Measurements from ENCODE around the gene DCST1. TPM values are rescaled to one million over a fixed set of nuclear protein-coding genes. Genes with fewer than 3 reads are reported as not detected.
A peak's percentile ranks its signal among the peaks of the same experiment; 100 is the strongest.

DCST1 gene
- total RNA-seq, 2 donors from 2014 or later, result not detected

GRCh38 chr1:155086128-155086741 lies 52.6 kb downstream of the DCST1 start:
- H3K9me3 Mint-ChIP-seq, result no peaks in the 10 kb centered on the region
- H3K27ac Mint-ChIP-seq, result no peak overlapping the region
- H3K4me3 Mint-ChIP-seq, result peak overlapping the region; percentile 88
- peak; percentile 95 for DNase-seq
- H3K4me3 ChIP-seq (ENCODE audit: low read length), result no peak overlapping the region
- no peaks in the 10 kb centered on the region for H3K9me3 ChIP-seq (ENCODE audit: control insufficient read depth, low read length)
- peaks cover 47% of the 10 kb centered on the region for H3K27me3 Mint-ChIP-seq (ENCODE audit: insufficient read depth)
- WGBS, 2 experiments (ENCODE audit: insufficient coverage in 1 of 2, insufficient read length in 1 of 2), result 19 to 20% methylated on average over 15 to 23 of the region's 24 CpGs
- peaks cover 33% of the 10 kb centered on the region for H3K27me3 ChIP-seq (ENCODE audit: control insufficient read depth, insufficient read depth, low read length, poor library complexity, severe bottlenecking)
- H3K36me3 ChIP-seq (ENCODE audit: control insufficient read depth, insufficient read depth, low read length), result no peaks in the 10 kb centered on the region
- peak; percentile 99 for TF ChIP-seq CTCF (conservative IDR thresholded peaks at IDR 0.05)
- peaks cover under 1% of the 10 kb centered on the region for H3K4me1 ChIP-seq (ENCODE audit: control insufficient read depth, insufficient read depth, low read length)
- H3K4me1 Mint-ChIP-seq, result peaks cover 12% of the 10 kb centered on the region
- H3K36me3 Mint-ChIP-seq (ENCODE audit: low read depth), result no peaks in the 10 kb centered on the region
- no peak overlapping the region for H3K27ac ChIP-seq (ENCODE audit: low read depth, low read length)
- H3K9ac ChIP-seq (ENCODE audit: extremely low read depth, low read length, poor library complexity, severe bottlenecking), result no peak overlapping the region

- Histone ChIP-seq H3K9me3 (ENCODE audit: control insufficient read depth, low read length) (no peaks in the 10 kb centered on the region), H3K4me3 (ENCODE audit: low read length) (no peak overlapping the region), H3K36me3 (ENCODE audit: control insufficient read depth, insufficient read depth, low read length) (no peaks in the 10 kb centered on the region), H3K9ac (ENCODE audit: extremely low read depth, low read length, poor library complexity, severe bottlenecking) (no peak overlapping the region), H3K27ac (ENCODE audit: low read depth, low read length) (no peak overlapping the region), H3K27me3 (ENCODE audit: control insufficient read depth, insufficient read depth, low read length, poor library complexity, severe bottlenecking) (peaks cover 28% of the 10 kb centered on the region), H3K4me1 (ENCODE audit: control insufficient read depth, insufficient read depth, low read length) (peaks cover 2% of the 10 kb centered on the region)
- TF ChIP-seq CTCF (conservative IDR thresholded peaks at IDR 0.05), result no peak
- Mint-ChIP-seq H3K27me3 (ENCODE audit: insufficient read depth) (peaks cover 47% of the 10 kb centered on the region), H3K4me3 (no peak overlapping the region), H3K27ac (no peak overlapping the region), H3K4me1 (peaks cover 9% of the 10 kb centered on the region), H3K36me3 (ENCODE audit: low read depth) (no peaks in the 10 kb centered on the region), H3K9me3 (no peaks in the 10 kb centered on the region)
- no peak for DNase-seq
- 65 to 83% methylated on average over 4 to 8 of the region's 8 CpGs for WGBS, 2 experiments (ENCODE audit: insufficient coverage in 1 of 2, insufficient read length in 1 of 2)
These were observed 53.4 kb downstream of the DCST1 start for GRCh38 chr1:155086856-155087535.

- Mint-ChIP-seq H3K4me3 (no peak overlapping the region), H3K36me3 (ENCODE audit: low read depth) (no peaks in the 10 kb centered on the region), H3K27me3 (ENCODE audit: insufficient read depth) (peaks cover 48% of the 10 kb centered on the region), H3K27ac (no peak overlapping the region), H3K9me3 (no peaks in the 10 kb centered on the region), H3K4me1 (peaks cover 3% of the 10 kb centered on the region)
- Histone ChIP-seq H3K27me3 (ENCODE audit: control insufficient read depth, insufficient read depth, low read length, poor library complexity, severe bottlenecking) (peaks cover 22% of the 10 kb centered on the region), H3K4me1 (ENCODE audit: control insufficient read depth, insufficient read depth, low read length) (peaks cover 2% of the 10 kb centered on the region), H3K27ac (ENCODE audit: low read depth, low read length) (no peak overlapping the region), H3K36me3 (ENCODE audit: control insufficient read depth, insufficient read depth, low read length) (no peaks in the 10 kb centered on the region), H3K4me3 (ENCODE audit: low read length) (no peak overlapping the region), H3K9me3 (ENCODE audit: control insufficient read depth, low read length) (no peaks in the 10 kb centered on the region), H3K9ac (ENCODE audit: extremely low read depth, low read length, poor library complexity, severe bottlenecking) (no peak overlapping the region)
- TF ChIP-seq CTCF (conservative IDR thresholded peaks at IDR 0.05), result peak; percentile 99
- DNase-seq, result peak; percentile 98
- WGBS, 2 experiments (ENCODE audit: insufficient coverage in 1 of 2, insufficient read length in 1 of 2), result 30 to 42% methylated on average over 10 to 29 of the region's 29 CpGs
These were observed 57.7 kb downstream of the DCST1 start for GRCh38 chr1:155091071-155092051.

Data from endodermal cell (in vitro differentiated cells).